MCF 10A (cell line): ENCODE measurements around the gene KLF7. TPM values are rescaled to one million over a fixed set of nuclear protein-coding genes. Genes with fewer than 3 reads are reported as not detected.

Source experiments
- BruUV-seq: library from RNA; stranded (reverse); fragments of 400-500 nt; replicated peaks from 2 replicates; lab custom pipeline; 2021; lab: Mats Ljungman, UMichigan
- CTCF ChIA-PET: fragments of 300-600 bp; sonication (Branson Sonifier 250); formaldehyde crosslinking; extraction: SDS; loops from one replicate; lab custom pipeline; 2021; ENCODE audit warnings: antibody characterized with exemption, inconsistent platforms; lab: Yijun Ruan, JAX
- POLR2A ChIA-PET: fragments of 300-600, 350-650 bp; sonication (Branson Sonifier 250); formaldehyde crosslinking; extraction: SDS; loops from one replicate; lab custom pipeline; 2020; ENCODE audit warnings: antibody characterized with exemption, inconsistent platforms; lab: Yijun Ruan, JAX
- DNase-seq: peaks from one replicate; pipeline ENCODE4 v3.0.0-alpha.2; 2018; ENCODE audit not compliant: unreplicated experiment
- H3K27ac Mint-ChIP-seq: one replicate; pipeline ENCODE4 v1.8.0; 2022; ENCODE audit warnings: mild to moderate bottlenecking, low read depth, mixed read lengths; ENCODE audit not compliant: unreplicated experiment
- H3K27me3 Mint-ChIP-seq: one replicate; pipeline ENCODE4 v1.8.0; 2022; ENCODE audit warnings: mixed read lengths; ENCODE audit not compliant: insufficient read depth, unreplicated experiment
- H3K36me3 Mint-ChIP-seq: one replicate; pipeline ENCODE4 v1.8.0; 2022; ENCODE audit warnings: mild to moderate bottlenecking, moderate library complexity, mixed read lengths; ENCODE audit not compliant: insufficient read depth, unreplicated experiment
- H3K4me1 Mint-ChIP-seq: one replicate; pipeline ENCODE4 v1.8.0; 2022; ENCODE audit warnings: mixed read lengths; ENCODE audit not compliant: insufficient read depth, unreplicated experiment
- H3K4me3 Mint-ChIP-seq: one replicate; pipeline ENCODE4 v1.8.0; 2022; ENCODE audit warnings: mild to moderate bottlenecking, moderate library complexity, mixed read lengths; ENCODE audit not compliant: unreplicated experiment
- H3K9me3 Mint-ChIP-seq: one replicate; pipeline ENCODE4 v1.8.0; 2022; ENCODE audit warnings: mixed read lengths; ENCODE audit not compliant: unreplicated experiment
- CTCF ChIP-seq: fragments of 200-600 bp; IDR thresholded peaks from one replicate; pipeline ENCODE4 v1.8.0; 2022; ENCODE audit warnings: antibody characterized with exemption, mild to moderate bottlenecking; ENCODE audit not compliant: unreplicated experiment
- intact Hi-C: fragments of 100-400 bp; cut with micrococcal nuclease; formaldehyde crosslinking; loops from 2 replicates; pipeline ENCODE4 v1.14.1; 2022
- total RNA-seq: library from RNA; stranded (reverse); gene quantifications from 2 replicates; pipeline ENCODE4 v1.2.3, GENCODE V29; 2022

The KLF7 gene
- total RNA-seq, 1 experiment from 2014 or later, result 40.1 TPM

DNA sequence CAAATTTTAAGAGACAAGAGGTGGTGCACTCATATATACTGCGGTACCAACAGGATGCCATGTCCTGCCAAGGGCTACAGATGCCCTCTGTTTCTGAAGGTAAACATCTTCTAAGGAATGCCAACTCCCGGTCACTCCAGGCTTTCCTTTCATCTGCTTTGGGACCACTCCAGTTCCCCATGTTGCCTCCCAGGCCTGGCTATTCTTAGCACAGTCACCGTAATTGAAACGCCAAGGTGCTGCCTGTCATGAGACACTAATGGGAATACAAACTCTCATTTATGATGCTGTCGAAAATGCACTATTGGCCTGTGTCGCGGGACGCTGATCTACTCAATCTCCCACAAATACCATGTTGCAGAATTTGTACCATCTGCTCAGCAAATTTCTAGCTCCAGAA, 79.6 kb downstream of the KLF7 start:
- CTCF ChIA-PET, result no interaction called here
- H3K27ac Mint-ChIP-seq, result no peak overlapping the region
- no peak for TF ChIP-seq CTCF
- H3K9me3 Mint-ChIP-seq, result no peaks in the 10 kb centered on the region
- peaks cover 61% of the 10 kb centered on the region for H3K36me3 Mint-ChIP-seq
- H3K4me1 Mint-ChIP-seq, result no peaks in the 10 kb centered on the region
- no peak for DNase-seq
- no peak overlapping the region for H3K4me3 Mint-ChIP-seq
- POLR2A ChIA-PET, result no interaction called here
- no peaks in the 10 kb centered on the region for H3K27me3 Mint-ChIP-seq
- intact Hi-C loops, result no loop called here
- BruUV-seq, result no TSS peak

DNA sequence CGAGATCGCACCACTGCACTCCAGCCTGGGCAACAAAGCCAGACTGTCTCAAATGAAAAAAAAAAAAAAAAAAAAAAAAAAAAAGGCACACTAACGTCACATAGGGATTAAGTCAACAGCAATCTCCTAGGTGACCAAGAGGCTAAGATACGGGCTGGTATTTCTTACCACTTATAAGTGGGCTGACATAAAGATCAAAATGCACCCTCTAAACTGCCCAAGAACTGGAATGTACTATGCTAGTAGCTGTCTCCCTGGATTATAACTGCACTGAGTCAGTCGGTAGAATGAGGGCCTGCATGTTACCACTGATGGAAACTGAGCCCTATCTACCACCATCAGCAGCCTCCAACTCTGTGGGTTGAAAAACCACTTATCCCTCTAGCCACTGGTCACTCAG, 80.6 kb downstream of the KLF7 start:
- no peak for DNase-seq
- no peak for TF ChIP-seq CTCF
- no peaks in the 10 kb centered on the region for H3K4me1 Mint-ChIP-seq
- BruUV-seq, result no TSS peak
- no peaks in the 10 kb centered on the region for H3K9me3 Mint-ChIP-seq
- no peaks in the 10 kb centered on the region for H3K27me3 Mint-ChIP-seq
- intact Hi-C loops, result no loop called here
- POLR2A ChIA-PET, result no interaction called here
- peaks cover 63% of the 10 kb centered on the region for H3K36me3 Mint-ChIP-seq
- CTCF ChIA-PET, result interaction anchor here (0.7 kb wide), 1 partner anchor 622 kb away, joined by 3 read pairs; no protein-coding TSS in a partner anchor
- no peak overlapping the region for H3K27ac Mint-ChIP-seq
- no peak overlapping the region for H3K4me3 Mint-ChIP-seq

DNA sequence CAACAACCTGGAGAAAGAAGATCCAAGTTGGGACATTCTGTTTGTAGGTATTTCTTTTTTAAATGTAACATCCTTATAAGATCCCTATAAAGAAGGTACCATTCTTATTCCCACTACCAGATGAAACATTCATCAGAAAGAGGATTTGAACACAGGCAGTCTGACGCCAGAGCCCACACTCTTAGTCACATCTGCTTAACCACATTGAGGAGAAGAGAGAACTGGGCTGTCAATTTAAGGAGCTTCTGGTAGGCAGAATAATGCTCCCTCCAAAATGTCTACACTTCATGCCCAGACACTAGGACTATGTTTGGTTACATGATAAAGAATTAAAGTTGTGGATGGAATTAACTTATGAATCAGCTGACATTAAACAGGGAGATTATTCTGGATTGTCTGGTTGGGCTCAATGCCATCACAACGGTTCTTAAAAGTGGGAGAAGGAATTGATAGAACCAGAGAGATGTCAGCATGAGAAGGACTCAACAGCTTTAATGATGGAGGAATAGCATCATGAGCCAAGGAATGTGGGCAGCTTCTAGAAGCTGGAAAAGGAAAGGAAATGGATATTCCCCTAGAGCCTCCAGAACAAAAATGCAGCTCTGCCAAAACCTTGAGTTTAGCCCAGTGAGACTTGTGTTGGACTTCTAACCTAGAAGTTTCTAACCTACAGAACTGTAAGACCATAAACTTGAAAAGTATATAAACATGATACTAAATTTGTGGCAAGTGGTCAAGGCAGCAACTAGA, 82.2 kb downstream of the KLF7 start:
- H3K27ac Mint-ChIP-seq, result no peak overlapping the region
- DNase-seq, result no peak
- ChIA-PET CTCF (no interaction called here), POLR2A (no interaction called here)
- H3K9me3 Mint-ChIP-seq, result no peaks in the 10 kb centered on the region
- H3K27me3 Mint-ChIP-seq, result no peaks in the 10 kb centered on the region
- TF ChIP-seq CTCF, result no peak
- intact Hi-C loops, result no loop called here
- H3K4me3 Mint-ChIP-seq, result no peak overlapping the region
- BruUV-seq, result no TSS peak
- no peaks in the 10 kb centered on the region for H3K4me1 Mint-ChIP-seq
- H3K36me3 Mint-ChIP-seq, result peaks cover 73% of the 10 kb centered on the region

DNA sequence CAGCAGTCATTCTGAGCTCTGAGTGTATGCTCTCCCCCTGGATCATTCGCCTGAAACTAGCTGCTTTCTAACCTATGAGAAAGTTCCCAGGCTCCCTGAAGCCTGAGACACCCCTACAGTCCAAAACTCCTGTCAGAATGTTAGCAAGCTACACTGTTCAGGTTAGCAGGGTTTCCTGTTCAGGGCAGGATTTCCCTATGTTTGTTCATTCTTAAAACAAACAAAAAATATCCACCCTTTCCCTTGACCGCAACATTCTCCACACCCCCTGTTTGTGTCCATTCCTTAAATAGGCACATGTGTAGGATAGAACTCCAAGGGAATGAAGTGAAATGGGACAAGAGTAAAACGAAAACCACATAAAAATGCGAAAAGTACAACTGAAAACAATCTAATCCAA, 83.1 kb downstream of the KLF7 start:
- H3K27ac Mint-ChIP-seq, result no peak overlapping the region
- peaks cover 79% of the 10 kb centered on the region for H3K36me3 Mint-ChIP-seq
- no peaks in the 10 kb centered on the region for H3K9me3 Mint-ChIP-seq
- H3K4me1 Mint-ChIP-seq, result no peaks in the 10 kb centered on the region
- intact Hi-C loops, result no loop called here
- BruUV-seq, result no TSS peak
- no peak overlapping the region for H3K4me3 Mint-ChIP-seq
- POLR2A ChIA-PET, result no interaction called here
- TF ChIP-seq CTCF, result no peak
- CTCF ChIA-PET, result interaction anchor here (0.6 to 1.4 kb wide), 2 partner anchors 9 to 332 kb away, joined by 3 to 4 read pairs; no protein-coding TSS in a partner anchor
- DNase-seq, result no peak
- H3K27me3 Mint-ChIP-seq, result no peaks in the 10 kb centered on the region
